GM12872 (cell line): Measurements from ENCODE around the gene PLSCR3.

ENCODE experiments used
- CTCF ChIP-seq: IDR thresholded peaks from 3 replicates; pipeline ENCODE4 v1.5.1; 2011; ENCODE audit warnings: low read depth, mild to moderate bottlenecking, low read length, moderate library complexity; ENCODE audit not compliant: insufficient read depth

Gene PLSCR3

GRCh38 chr17:7416323-7416722 is 22.0 kb upstream of the PLSCR3 start:
- TF ChIP-seq CTCF: no peak

- TF ChIP-seq CTCF: no peak
Measured at GRCh38 chr17:7415784-7416183, 21.5 kb upstream of the PLSCR3 start.

GRCh38 chr17:7414837-7415236 is 20.5 kb upstream of the PLSCR3 start:
- TF ChIP-seq CTCF: no peak

GRCh38 chr17:7413346-7413985 is 19.1 kb upstream of the PLSCR3 start:
- no peak for TF ChIP-seq CTCF

GRCh38 chr17:7411427-7411750 is 17.1 kb upstream of the PLSCR3 start:
- TF ChIP-seq CTCF: no peak

GRCh38 chr17:7410634-7411426 is 16.5 kb upstream of the PLSCR3 start:
- TF ChIP-seq CTCF: no peak

- TF ChIP-seq CTCF: no peak
Measured at GRCh38 chr17:7409716-7410115, 15.4 kb upstream of the PLSCR3 start.
